CD4-positive, alpha-beta T cell treated with Interleukin-1 beta for 1 hour (primary cell): ENCODE results near the gene TRAF4.
A peak's percentile ranks its signal among the peaks of the same experiment; 100 is the strongest.

ENCODE experiments used
- DNase-seq, 2 donors: peaks; one replicate each; pipeline ENCODE4 v3.0.0-alpha.2; 2020 to 2022

TRAF4 gene

GRCh38 chr17:28743243-28744103, at the start of gene TRAF4:
Gene TRAF4, plus strand, starts transcription at chr17:28744011. Its CDS starts 102 bp downstream, at chr17:28744113.
- DNase-seq, result peak; percentile 78 to 84

- DNase-seq, result no peak
These were observed 45.4 kb upstream of the TRAF4 start for GRCh38 chr17:28698253-28698941.

DNA sequence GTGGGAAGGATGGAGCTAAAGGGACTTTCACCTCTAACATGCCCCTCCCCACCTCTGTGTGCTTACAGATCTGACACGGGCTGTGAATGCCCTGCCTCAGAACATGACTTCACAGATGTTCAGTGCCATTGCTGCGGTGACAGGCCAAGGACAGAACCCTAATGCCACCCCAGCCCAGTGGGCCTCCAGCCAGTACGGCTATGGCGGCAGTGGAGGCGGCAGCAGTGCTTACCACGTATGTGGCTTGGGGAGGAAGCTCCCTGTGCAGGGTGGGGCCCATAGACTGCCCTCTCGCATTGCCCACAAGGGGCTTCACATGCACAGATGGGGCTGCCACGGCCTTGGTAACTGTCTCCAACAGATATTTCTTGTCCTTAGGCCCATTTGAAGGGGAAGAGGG, 43.5 kb upstream of the TRAF4 start:
- DNase-seq, result no peak

GRCh38 chr17:28700830-28701492, 42.9 kb upstream of the TRAF4 start:
- DNase-seq, result no peak

DNA sequence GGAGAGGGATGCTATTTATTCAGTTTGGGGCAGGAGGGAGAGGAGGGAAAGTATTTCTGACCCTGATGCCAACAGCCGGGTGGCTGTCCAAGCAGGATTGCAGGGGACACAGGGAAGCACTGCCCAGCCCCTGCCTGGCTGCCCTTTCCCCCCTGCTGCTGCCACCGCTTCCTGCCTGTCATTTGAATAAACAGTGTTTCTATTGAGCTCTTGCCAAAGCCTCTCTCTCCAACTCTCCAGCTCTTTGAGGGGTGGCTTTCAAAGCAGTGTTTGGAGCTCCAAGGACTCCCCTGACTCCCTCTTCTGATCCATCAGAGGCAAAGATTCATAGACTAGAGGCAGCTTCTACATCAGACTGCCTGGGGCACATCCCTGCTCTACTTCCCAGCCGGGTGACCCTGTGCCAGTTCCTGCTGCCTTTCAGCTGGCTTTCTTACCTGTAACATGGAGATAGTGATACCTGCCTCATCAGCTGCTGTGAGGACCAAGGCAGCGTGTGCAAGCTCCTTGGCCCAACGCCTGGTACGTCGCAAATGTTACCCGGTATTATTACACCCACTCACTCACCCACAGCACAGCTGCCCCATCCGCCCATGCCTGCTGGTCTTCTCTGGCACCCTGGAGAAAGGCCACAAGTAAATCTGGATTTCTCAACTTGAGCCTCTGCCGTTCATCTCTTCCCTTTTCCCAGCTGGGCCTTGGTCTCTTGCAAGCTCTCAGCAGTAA, 41.6 kb upstream of the TRAF4 start:
- no peak for DNase-seq

- DNase-seq, result no peak
These were observed 41.1 kb upstream of the TRAF4 start for GRCh38 chr17:28702752-28703150.

DNA sequence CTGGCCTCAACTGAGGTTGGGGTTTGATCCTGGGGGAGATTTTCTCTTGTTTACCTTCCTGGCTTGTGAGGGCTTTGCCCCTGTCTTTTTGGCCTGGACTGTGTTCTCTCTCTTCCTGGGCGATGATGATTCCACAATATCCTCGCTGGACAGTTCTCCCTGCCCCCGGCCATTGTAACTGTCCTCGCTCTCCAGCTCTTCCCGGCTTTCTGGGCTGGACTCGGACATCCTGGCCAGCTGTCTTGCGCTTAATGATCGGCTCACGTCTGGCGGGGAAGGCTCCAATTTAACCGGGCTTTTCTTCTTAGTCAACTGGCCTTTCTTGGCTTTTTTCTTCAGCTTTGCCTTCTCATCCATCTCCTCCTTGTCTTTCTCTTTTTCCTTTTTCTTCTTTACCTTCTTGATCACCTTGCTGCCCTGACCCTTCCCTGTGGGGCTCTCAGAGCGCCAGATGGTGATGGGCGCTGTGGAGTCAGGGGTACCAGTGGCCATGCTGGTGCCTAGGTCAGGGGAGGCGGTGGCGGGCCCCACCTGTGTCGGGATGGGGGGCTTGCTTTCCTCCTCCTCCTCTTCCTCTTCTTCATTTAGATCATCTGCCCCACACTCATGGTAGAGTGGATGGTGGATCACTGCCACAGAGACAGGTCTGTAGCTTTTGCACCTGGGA, 40.1 kb upstream of the TRAF4 start:
- DNase-seq, result no peak

DNA sequence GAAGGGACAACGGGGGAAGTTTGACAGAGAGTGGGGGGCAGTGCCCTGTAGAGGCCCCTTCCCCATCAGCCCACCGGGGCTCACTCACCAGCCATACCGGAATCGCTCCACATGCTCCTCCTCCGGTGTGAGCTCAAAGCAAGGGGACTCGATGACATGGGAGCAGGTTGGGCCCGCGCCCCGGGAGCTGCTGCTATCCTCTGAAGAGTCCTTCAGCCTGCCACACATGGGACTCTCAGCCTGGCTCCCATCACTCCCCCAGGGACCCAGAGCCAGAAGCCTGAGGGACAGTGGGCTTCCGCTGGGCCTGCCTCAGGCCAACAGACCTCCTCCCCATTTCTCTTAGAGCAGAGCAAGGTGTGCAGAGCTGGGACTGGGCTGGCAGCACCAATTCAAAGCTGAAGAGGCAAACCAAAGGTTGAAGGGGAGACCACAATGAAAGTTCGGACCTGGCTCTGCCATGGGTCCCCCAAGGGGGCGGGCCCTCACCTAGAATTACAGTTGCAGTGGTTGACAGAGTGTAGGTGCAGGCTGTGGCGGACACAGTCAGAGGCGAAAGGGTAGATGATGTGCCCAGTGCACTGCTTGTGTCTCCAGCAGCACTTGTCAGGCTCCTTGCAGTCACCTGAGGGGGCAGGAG, 39.5 kb upstream of the TRAF4 start:
- no peak for DNase-seq

GRCh38 chr17:28705074-28705659, 38.6 kb upstream of the TRAF4 start:
- DNase-seq, result no peak

- DNase-seq, result no peak
These were observed 38.0 kb upstream of the TRAF4 start for GRCh38 chr17:28705728-28706334.

- no peak for DNase-seq
These were observed 37.1 kb upstream of the TRAF4 start for GRCh38 chr17:28706471-28707338.

GRCh38 chr17:28707339-28707720, 36.5 kb upstream of the TRAF4 start:
- DNase-seq, result no peak

GRCh38 chr17:28710861-28711722, 32.7 kb upstream of the TRAF4 start:
- peak; percentile 89 to 94 for DNase-seq

GRCh38 chr17:28711723-28712031, 32.1 kb upstream of the TRAF4 start, which contains the start of gene PROCA1:
Gene PROCA1, minus strand, starts transcription at chr17:28711888. Its CDS starts 228 bp downstream, at chr17:28711660.
- DNase-seq, result no peak

DNA sequence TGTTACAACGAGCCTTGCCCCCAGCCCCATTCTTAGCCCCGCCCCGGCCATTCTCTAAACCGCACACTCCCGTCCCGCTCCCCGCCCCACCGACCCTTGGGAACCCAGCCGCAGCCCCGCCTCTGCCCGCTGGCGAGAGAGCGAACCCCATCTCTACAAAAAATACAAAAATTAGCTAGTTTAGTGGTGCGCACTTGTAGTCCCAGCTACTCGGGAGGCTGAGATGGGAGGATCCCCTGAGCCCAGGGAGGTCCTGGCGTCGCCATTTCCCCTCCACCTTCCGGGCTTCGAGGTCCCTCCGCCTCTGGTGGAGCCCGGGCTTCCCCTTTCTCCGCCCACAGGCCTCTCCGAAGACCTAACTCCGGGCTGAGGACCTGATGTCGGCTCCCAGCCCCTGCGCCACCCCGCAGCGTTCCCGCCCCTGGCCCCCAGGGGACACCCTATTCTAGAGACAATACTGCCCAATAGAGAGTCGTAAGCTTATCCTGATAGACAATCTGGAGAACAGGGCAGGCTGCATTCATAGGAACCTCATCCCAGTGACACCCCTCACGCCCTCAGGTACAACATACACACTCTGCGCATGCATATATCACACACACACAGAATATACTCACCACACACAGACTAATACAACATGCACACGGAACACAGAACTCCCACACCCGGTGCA, 31.6 kb upstream of the TRAF4 start:
- peak; percentile 77 to 78 for DNase-seq

DNA sequence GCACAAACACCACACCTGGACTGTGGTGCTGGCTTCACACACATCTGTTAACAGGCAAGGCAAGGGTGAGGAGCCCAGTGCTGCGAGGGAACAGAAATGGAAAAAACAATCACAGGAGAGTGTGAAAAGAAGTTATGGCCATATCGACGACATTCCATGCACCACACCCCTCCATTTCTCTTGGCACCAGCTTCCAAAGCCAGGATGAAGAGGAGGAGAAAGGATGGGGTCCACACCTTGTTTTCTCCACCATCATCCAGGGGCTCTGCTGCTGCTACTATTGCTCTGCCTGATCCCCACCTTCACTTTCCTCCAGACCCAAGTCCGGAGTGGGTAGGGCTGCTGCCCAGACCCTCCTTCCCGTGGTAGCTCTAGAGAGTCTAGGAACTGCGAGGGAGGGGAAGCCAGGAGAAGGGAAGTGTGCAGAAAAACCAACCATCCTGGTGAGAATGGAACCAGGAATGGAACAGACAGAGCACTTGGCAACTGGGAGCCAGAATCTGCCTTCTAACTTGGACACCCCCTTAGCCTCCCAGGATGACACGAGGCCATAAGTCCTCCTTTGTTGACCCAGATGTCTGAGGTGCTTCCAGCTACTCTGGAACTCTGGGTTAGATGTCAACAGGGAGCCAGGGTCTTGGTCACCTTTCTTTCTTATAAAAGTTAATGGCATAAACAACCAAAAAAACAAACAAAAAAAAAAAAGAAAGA, 31.0 kb upstream of the TRAF4 start:
- DNase-seq, result no peak

- no peak for DNase-seq
These were observed 29.5 kb upstream of the TRAF4 start for GRCh38 chr17:28714281-28714680.

GRCh38 chr17:28715217-28715616, 28.6 kb upstream of the TRAF4 start:
- no peak for DNase-seq
